SK-N-SH (cell line): ENCODE results near the gene BMP2K. TPM values are rescaled to one million over a fixed set of nuclear protein-coding genes. Genes with fewer than 3 reads are reported as not detected.

ENCODE experiments used
- CTCF ChIA-PET: fragments of 300-600, 350-600 bp; formaldehyde crosslinking; extraction: SDS; loops from one replicate; lab custom pipeline; 2021; lab: Yijun Ruan, JAX
- POLR2A ChIA-PET: fragments of 350-600 bp; sonication (Branson Sonifier 250); formaldehyde crosslinking; extraction: SDS; loops from one replicate; lab custom pipeline; 2020; ENCODE audit warnings: antibody characterized with exemption, inconsistent platforms; lab: Yijun Ruan, JAX
- DNase-seq: peaks from one replicate; pipeline ENCODE4 v3.0.0; 2012
- H2AFZ ChIP-seq: fragments of 200-600 bp; sonication (generic); 2 replicates; pipeline ENCODE4 v1.8.1; 2016; ENCODE audit warnings: antibody characterized with exemption, mild to moderate bottlenecking, low read depth
- H3F3A ChIP-seq: fragments of 200-600 bp; sonication (generic); replicated peaks from 2 replicates; pipeline ENCODE3; 2016; ENCODE audit warnings: antibody characterized with exemption, mild to moderate bottlenecking; ENCODE audit not compliant: insufficient read depth
- H3K27ac ChIP-seq, 2 experiments: fragments of 200-500 bp in 1 of 2; fragments of 200-600 bp in 1 of 2; sonication (Bioruptor generic) in 1 of 2; sonication (generic), shearing (Covaris generic) in 1 of 2; 2 replicates each; pipeline versions ENCODE4 v1.5.1 to v1.6.1; 2014 to 2016; ENCODE audit warnings: low read depth in 2 of 2, inconsistent platforms in 1 of 2, low read length in 1 of 2, mild to moderate bottlenecking in 1 of 2, mixed read lengths in 1 of 2
- H3K27me3 ChIP-seq: fragments of 200-600 bp; sonication (generic), shearing (Covaris generic); 2 replicates; pipeline ENCODE4 v1.6.1; 2016; ENCODE audit warnings: mixed run types; ENCODE audit not compliant: insufficient read depth
- H3K36me3 ChIP-seq, 2 experiments: fragments of 200-500 bp in 1 of 2; fragments of 200-600 bp in 1 of 2; sonication (Bioruptor generic) in 1 of 2; sonication (generic) in 1 of 2; replicated peaks in 1 of 2; 2 replicates each; pipeline versions ENCODE3 to v1.5.1; 2014 to 2016; ENCODE audit warnings: low read length in 1 of 2, mild to moderate bottlenecking in 1 of 2; ENCODE audit not compliant: insufficient read depth in 2 of 2, control insufficient read depth in 1 of 2
- H3K4me1 ChIP-seq, 2 experiments: fragments of 200-500 bp in 1 of 2; fragments of 200-600 bp in 1 of 2; sonication (Bioruptor generic) in 1 of 2; sonication (generic), shearing (Covaris generic) in 1 of 2; 2 replicates each; pipeline versions ENCODE4 v1.5.1 to v1.6.1; 2014 to 2016; ENCODE audit warnings: low read depth in 1 of 2, low read length in 1 of 2, mixed run types in 1 of 2; ENCODE audit not compliant: insufficient read depth in 2 of 2, control insufficient read depth in 1 of 2
- H3K4me2 ChIP-seq: fragments of 200-600 bp; sonication (generic), shearing (Covaris generic); 2 replicates; pipeline ENCODE4 v1.6.1; 2017; ENCODE audit warnings: mixed run types
- H3K4me3 ChIP-seq, 2 experiments: fragments of 200-500 bp in 1 of 2; fragments of 200-600 bp in 1 of 2; sonication (Bioruptor generic) in 1 of 2; sonication (generic), shearing (Covaris generic) in 1 of 2; 2 replicates each; pipeline versions ENCODE4 v1.5.1 to v1.8.1; 2014 to 2016; ENCODE audit warnings: low read depth in 2 of 2, inconsistent platforms in 1 of 2, low read length in 1 of 2, mild to moderate bottlenecking in 1 of 2, mixed read lengths in 1 of 2, moderate library complexity in 1 of 2
- H3K79me2 ChIP-seq: fragments of 200-600 bp; sonication (generic); 2 replicates; pipeline ENCODE4 v1.8.1; 2017; ENCODE audit warnings: mild to moderate bottlenecking; ENCODE audit not compliant: insufficient read depth
- H3K9ac ChIP-seq: fragments of 200-600 bp; sonication (generic); 2 replicates; pipeline ENCODE4 v1.6.1; 2017; ENCODE audit warnings: mixed run types
- H3K9me2 ChIP-seq: fragments of 200-600 bp; sonication (generic); 2 replicates; pipeline ENCODE4 v1.6.1; 2017; ENCODE audit warnings: mixed run types
- H3K9me3 ChIP-seq: fragments of 200-600 bp; sonication (generic); 2 replicates; pipeline ENCODE4 v1.6.1; 2017; ENCODE audit warnings: mixed run types, mild to moderate bottlenecking, moderate library complexity
- H4K20me1 ChIP-seq: fragments of 200-600 bp; sonication (generic); 2 replicates; pipeline ENCODE4 v1.6.1; 2017; ENCODE audit warnings: mild to moderate bottlenecking, mixed run types; ENCODE audit not compliant: insufficient read depth
- CHD2 ChIP-seq: fragments of 150-350 bp; IDR thresholded peaks from 2 replicates; pipeline ENCODE4 v1.6.1; 2018; ENCODE audit warnings: low read length; ENCODE audit not compliant: partially characterized antibody
- CTCF ChIP-seq: fragments of 200-600 bp; sonication (generic); IDR thresholded peaks from 2 replicates; pipeline ENCODE4 v1.6.1; 2017; ENCODE audit warnings: antibody characterized with exemption, mild to moderate bottlenecking, moderate library complexity
- ELF1 ChIP-seq: IDR thresholded peaks from 2 replicates; pipeline ENCODE4 v1.4.0; 2012
- EZH2phosphoT487 ChIP-seq: fragments of 200-600 bp; sonication (generic); IDR thresholded peaks from 2 replicates; pipeline ENCODE4 v1.6.1; 2017; ENCODE audit warnings: low read depth, mixed run types, mild to moderate bottlenecking, antibody characterized with exemption, moderate library complexity, borderline replicate concordance
- FOSL2 ChIP-seq: IDR thresholded peaks from 2 replicates; pipeline ENCODE4 v1.4.0; 2012; ENCODE audit warnings: low read depth, mild to moderate bottlenecking, moderate library complexity, borderline replicate concordance
- FOXJ3 ChIP-seq: sonication (generic); formaldehyde crosslinking; IDR thresholded peaks from 2 replicates; pipeline ENCODE4 v1.5.1; 2020; ENCODE audit warnings: mild to moderate bottlenecking, missing genetic modification reagents
- FOXM1 ChIP-seq: IDR thresholded peaks from 2 replicates; pipeline ENCODE4 v1.4.0; 2012; ENCODE audit warnings: low read depth, mild to moderate bottlenecking
- GABPA ChIP-seq: IDR thresholded peaks from 2 replicates; pipeline ENCODE4 v1.4.0; 2012; ENCODE audit warnings: low read depth, mild to moderate bottlenecking
- GATA2 ChIP-seq: sonication (generic); formaldehyde crosslinking; IDR thresholded peaks from 2 replicates; pipeline ENCODE4 v1.5.0; 2020; ENCODE audit warnings: mild to moderate bottlenecking, missing genetic modification reagents
- JUND ChIP-seq: IDR thresholded peaks from 2 replicates; pipeline ENCODE4 v1.4.0; 2012
- MXI1 ChIP-seq: IDR thresholded peaks from 2 replicates; pipeline ENCODE4 v1.6.1; 2012; ENCODE audit warnings: mild to moderate bottlenecking, low read depth, low read length, improper control_type of control experiment
- NFIC ChIP-seq: IDR thresholded peaks from 2 replicates; pipeline ENCODE4 v1.4.0; 2012; ENCODE audit warnings: borderline replicate concordance
- RAD21 ChIP-seq: IDR thresholded peaks from 2 replicates; pipeline ENCODE4 v1.6.1; 2012; ENCODE audit warnings: mild to moderate bottlenecking, low read length
- RXRA ChIP-seq: IDR thresholded peaks from 2 replicates; pipeline ENCODE4 v1.4.0; 2012; ENCODE audit warnings: low read depth, mild to moderate bottlenecking, borderline replicate concordance
- SIN3A ChIP-seq: IDR thresholded peaks from 2 replicates; pipeline ENCODE4 v1.6.1; 2012; ENCODE audit warnings: low read depth, mild to moderate bottlenecking, low read length, moderate library complexity, borderline replicate concordance
- SMC3 ChIP-seq: IDR thresholded peaks from 2 replicates; pipeline ENCODE4 v1.6.1; 2012; ENCODE audit warnings: low read depth, low read length, improper control_type of control experiment
- TAF1 ChIP-seq: IDR thresholded peaks from 2 replicates; pipeline ENCODE4 v1.6.1; 2012; ENCODE audit warnings: low read depth, mild to moderate bottlenecking, low read length, moderate library complexity, borderline replicate concordance
- TCF12 ChIP-seq: IDR thresholded peaks from 2 replicates; pipeline ENCODE4 v1.4.0; 2012
- TEAD4 ChIP-seq: IDR thresholded peaks from 2 replicates; pipeline ENCODE4 v1.4.0; 2012; ENCODE audit warnings: mild to moderate bottlenecking, borderline replicate concordance; ENCODE audit not compliant: insufficient read depth
- USF1 ChIP-seq: IDR thresholded peaks from 2 replicates; pipeline ENCODE4 v1.4.0; 2012; ENCODE audit warnings: low read depth, borderline replicate concordance
- WGBS: methylation state at CpG from one replicate; pipeline ENCODE4 v1.1.6; 2017; ENCODE audit warnings: low lambda C conversion rate; 5-methylcytosine and 5-hydroxymethylcytosine counted together
- polyA plus RNA-seq, 3 experiments: library from polyadenylated mRNA; depleted of rRNA; stranded (reverse); fragments of >200 nt; gene quantifications; 2 replicates each; pipeline ENCODE4 v1.2.3, GENCODE V29; 2012
- TF ChIP-seq, protein P1 (sequence below): IDR thresholded peaks from 2 replicates; pipeline ENCODE4 v1.4.0; 2012; ENCODE audit warnings: low read depth
- TF ChIP-seq, protein P2 (sequence below): IDR thresholded peaks from 2 replicates; pipeline ENCODE4; 2012
- TF ChIP-seq, protein P3 (sequence below): fragments of 150-350 bp; IDR thresholded peaks from 2 replicates; pipeline ENCODE4 v1.6.1; 2017; ENCODE audit warnings: antibody characterized with exemption, low read length, low read depth, borderline replicate concordance

Gene BMP2K
- polyA plus RNA-seq, 1 of the 3 experiments (the other 2 are of a cell fraction) = 7.2 TPM

- Histone ChIP-seq H3K4me2 (no peak overlapping the region), H3K36me3 (no peaks in the 10 kb centered on the region), H3K9ac (no peak overlapping the region), H3F3A (no peaks in the 10 kb centered on the region), H3K9me3 (peaks cover 4% of the 10 kb centered on the region; the same call in 1 of the 2 replicates), H3K79me2 (no peaks in the 10 kb centered on the region), H3K9me2 (no peaks in the 10 kb centered on the region), H3K4me1 (no peaks in the 10 kb centered on the region), H2AFZ (no peak overlapping the region), H3K27ac (no peak overlapping the region), H4K20me1 (no peaks in the 10 kb centered on the region), H3K4me3 (no peak overlapping the region), H3K27me3 (no peaks in the 10 kb centered on the region)
- no peak for DNase-seq
- 82% methylated on average over 1 of the region's 1 CpG for WGBS
- ChIA-PET CTCF (interaction anchor here (1.0 kb wide), 1 partner anchor 127 kb away, joined by 3 read pairs; no protein-coding TSS in a partner anchor), POLR2A (no interaction called here)
- TF ChIP-seq MXI1 (no peak), CTCF (no peak), SIN3A (no peak), CHD2 (no peak), FOXJ3 (no peak), ELF1 (no peak), RAD21 (no peak), SMC3 (no peak), JUND (no peak), EZH2phosphoT487 (no peak), TEAD4 (no peak), GATA2 (no peak), RXRA (no peak), TCF12 (no peak)
- TF ChIP-seq, protein P1, sequence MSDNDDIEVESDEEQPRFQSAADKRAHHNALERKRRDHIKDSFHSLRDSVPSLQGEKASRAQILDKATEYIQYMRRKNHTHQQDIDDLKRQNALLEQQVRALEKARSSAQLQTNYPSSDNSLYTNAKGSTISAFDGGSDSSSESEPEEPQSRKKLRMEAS = no peak
Measured at GRCh38 chr4:78737035-78737434, 39.1 kb upstream of the BMP2K start.

DNA sequence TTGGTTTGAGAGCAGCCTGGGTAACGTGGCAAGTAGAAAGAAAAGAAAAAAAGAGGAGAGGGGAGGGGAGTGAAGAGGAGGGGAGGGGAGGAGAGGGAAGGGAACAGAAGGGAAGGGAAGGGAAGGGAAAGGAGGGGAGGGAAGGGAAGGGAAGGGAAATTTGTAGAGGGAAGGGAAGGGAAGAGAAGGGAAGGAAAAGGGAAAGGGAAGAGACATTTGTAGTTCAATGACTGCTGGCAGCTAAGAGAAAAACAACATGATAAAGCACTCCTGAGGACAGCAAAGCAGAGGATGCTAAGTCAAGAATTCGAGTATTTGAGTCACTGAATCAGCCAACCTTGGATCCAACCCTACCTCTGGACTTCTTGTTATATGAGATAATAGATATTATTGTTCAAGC is 38.2 kb upstream of the BMP2K start:
- no peak overlapping the region for H3K4me3 ChIP-seq
- H3K4me1 ChIP-seq = no peaks in the 10 kb centered on the region
- H3F3A ChIP-seq = no peaks in the 10 kb centered on the region
- no peaks in the 10 kb centered on the region for H3K27me3 ChIP-seq
- H3K9ac ChIP-seq = no peak overlapping the region
- H3K9me3 ChIP-seq = peaks cover 4% of the 10 kb centered on the region; the same call in 1 of the 2 replicates
- no peak overlapping the region for H2AFZ ChIP-seq
- H3K79me2 ChIP-seq = no peaks in the 10 kb centered on the region
- no peak overlapping the region for H3K4me2 ChIP-seq
- no peak for DNase-seq
- whole genome bisulfite sequencing = 49% methylated on average over 2 of the region's 2 CpGs
- no peak overlapping the region for H3K27ac ChIP-seq
- ChIA-PET CTCF (interaction anchor here (0.6 to 1.0 kb wide), 2 partner anchors 68 to 126 kb away, joined by 3 read pairs; no protein-coding TSS in a partner anchor), POLR2A (no interaction called here)
- no peaks in the 10 kb centered on the region for H3K36me3 ChIP-seq
- H4K20me1 ChIP-seq = no peaks in the 10 kb centered on the region
- TF ChIP-seq, protein P2, sequence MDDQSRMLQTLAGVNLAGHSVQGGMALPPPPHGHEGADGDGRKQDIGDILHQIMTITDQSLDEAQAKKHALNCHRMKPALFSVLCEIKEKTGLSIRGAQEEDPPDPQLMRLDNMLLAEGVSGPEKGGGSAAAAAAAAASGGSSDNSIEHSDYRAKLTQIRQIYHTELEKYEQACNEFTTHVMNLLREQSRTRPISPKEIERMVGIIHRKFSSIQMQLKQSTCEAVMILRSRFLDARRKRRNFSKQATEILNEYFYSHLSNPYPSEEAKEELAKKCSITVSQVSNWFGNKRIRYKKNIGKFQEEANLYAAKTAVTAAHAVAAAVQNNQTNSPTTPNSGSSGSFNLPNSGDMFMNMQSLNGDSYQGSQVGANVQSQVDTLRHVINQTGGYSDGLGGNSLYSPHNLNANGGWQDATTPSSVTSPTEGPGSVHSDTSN = no peak
- TF ChIP-seq, protein P3, sequence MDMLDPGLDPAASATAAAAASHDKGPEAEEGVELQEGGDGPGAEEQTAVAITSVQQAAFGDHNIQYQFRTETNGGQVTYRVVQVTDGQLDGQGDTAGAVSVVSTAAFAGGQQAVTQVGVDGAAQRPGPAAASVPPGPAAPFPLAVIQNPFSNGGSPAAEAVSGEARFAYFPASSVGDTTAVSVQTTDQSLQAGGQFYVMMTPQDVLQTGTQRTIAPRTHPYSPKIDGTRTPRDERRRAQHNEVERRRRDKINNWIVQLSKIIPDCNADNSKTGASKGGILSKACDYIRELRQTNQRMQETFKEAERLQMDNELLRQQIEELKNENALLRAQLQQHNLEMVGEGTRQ = no peak
- TF ChIP-seq FOXM1 (no peak), NFIC (no peak), ELF1 (no peak), CHD2 (no peak), SMC3 (no peak), TEAD4 (no peak), RAD21 (no peak), GABPA (no peak), RXRA (no peak), GATA2 (no peak), TAF1 (no peak), SIN3A (no peak), TCF12 (no peak), FOSL2 (no peak), USF1 (no peak)
- TF ChIP-seq, protein P1 = no peak
- H3K9me2 ChIP-seq = no peaks in the 10 kb centered on the region
